Activated gamma-delta T cell (primary cell): ENCODE results near the gene TCFL5.

ENCODE experiments used
- DNase-seq: peaks from one replicate; lab custom pipeline; 2025; lab: John Stamatoyannopoulos, UW
- total RNA-seq, 2 donors: gene quantifications; one replicate each; lab custom pipeline; 2026; lab: John Stamatoyannopoulos, UW

The TCFL5 gene
- total RNA-seq: 22.3 to 30.1 reads per million in 2 donors

- DNase-seq: peak; percentile 93
These were observed at the start of gene TCFL5 for GRCh38 chr20:62861726-62862336. Gene TCFL5, minus strand, starts transcription at chr20:62861822. Its CDS starts 152 bp downstream, at chr20:62861670.

- DNase-seq: no peak
These were observed 49.3 kb upstream of the TCFL5 start for GRCh38 chr20:62910777-62911497.

- DNase-seq: no peak
These were observed 48.7 kb upstream of the TCFL5 start for GRCh38 chr20:62910217-62910766.

DNA sequence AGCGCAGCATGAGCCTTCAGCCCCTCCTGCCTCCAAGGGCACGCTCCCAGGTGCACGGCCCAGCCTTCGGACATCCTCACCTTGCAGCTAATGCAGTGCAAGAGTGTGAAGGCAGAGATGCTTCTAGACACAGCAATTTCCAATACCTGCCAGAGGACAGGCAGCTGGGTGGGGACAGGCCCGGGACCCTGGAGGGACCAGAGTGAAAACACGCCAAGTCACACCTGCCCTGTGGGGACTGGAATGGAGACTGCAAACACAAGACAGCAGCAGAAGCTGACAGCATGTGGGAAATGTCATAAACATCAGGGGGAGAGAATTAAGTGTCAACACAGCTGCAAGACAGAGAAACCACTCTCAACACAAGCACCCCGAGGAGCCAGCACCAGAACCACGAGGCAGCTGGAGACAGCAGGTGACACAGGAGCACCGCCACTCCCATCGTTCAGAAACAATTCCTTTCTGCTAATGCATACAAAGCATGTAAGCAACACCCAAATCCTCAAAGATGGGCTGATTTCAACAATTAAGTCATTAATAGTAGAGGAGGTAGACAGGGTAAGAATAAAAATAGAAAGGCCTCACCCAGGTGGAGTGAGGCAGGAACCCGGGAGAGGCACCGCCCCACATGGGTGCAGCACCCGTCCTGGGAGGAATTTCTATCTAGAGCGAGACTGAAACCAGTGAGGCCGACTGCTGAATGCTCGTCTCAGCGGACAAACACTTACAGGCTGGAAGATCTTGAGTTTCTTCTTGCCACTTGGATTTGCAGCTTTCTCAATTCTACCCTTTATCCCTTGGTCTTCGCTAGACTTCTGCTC is 47.6 kb upstream of the TCFL5 start:
- DNase-seq: no peak

GRCh38 chr20:62907384-62908317 is 46.0 kb upstream of the TCFL5 start:
- DNase-seq: no peak

DNA sequence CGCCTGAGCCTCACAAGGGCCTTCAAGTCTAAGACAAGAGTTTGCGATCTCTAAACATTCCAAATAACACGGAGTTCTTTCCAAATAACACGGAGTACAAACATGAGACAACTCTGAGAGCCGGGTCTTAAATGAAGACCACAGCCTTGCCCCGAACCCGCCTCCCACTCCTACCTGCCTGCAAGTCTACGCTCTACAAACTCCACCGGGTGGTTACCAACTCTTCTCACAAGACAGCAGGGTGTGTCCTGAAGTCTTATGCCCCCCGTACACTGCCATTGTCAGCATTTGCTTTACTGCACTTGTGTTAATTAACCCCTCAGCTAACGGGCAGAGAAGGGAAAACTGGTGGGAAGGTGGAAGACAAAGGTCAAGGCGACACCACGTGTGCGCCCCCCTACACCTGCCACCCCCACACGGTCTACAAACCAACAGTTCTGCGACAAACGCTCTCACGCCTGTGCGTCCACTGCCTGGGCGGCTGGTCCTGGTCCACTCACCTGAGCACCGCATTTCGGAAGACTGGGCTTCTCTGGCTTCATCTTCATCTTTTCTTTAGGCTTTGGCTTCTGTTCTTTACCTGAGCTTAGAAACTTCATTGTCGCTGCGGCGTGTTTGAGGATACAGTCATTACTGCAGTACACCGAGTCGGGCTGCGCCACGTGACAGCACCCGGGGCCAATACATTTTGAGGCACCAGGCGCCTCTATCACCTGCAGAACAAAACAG is 45.2 kb upstream of the TCFL5 start:
- DNase-seq: no peak

DNA sequence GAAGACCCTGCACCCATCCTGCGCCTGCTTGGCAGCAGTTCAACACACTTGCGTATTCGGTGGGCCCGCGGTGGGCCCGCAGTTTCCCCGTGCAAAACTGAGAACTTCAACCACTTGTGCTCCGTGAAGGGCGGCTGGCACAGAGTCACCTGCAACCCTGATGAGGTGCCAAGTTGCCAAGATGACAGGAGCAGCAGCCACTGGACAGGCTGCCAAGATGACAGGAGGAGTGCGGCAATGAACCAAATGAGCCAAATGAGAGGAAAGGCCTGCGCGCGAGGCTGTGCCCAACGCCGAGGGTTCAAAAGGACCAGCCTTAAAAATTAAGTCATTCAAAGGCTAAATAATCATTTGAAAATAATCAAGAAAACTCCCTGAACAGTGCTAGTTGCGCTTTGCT is 44.6 kb upstream of the TCFL5 start:
- DNase-seq: no peak

GRCh38 chr20:62905536-62906117 is 44.0 kb upstream of the TCFL5 start:
- no peak for DNase-seq

- no peak for DNase-seq
These were observed 41.4 kb upstream of the TCFL5 start for GRCh38 chr20:62902926-62903615.

DNA sequence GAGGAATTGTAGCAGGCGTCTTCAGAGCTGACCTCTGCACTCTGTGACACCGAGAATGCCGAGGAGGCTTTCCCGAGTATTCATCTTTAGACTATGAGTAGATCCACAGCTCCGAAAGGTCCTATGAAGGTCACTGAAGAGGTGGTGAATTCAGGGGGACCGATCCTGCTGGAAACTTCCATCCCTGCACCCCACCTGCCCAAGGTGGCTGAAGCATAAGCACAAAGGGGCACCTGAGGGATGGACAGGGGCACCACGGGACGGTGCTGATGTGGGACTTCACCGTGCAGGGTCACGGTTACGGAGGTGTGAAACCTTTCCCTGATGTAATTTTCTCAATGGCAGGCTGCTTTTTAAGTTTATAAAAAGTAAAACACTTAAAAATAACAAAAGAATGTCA is 40.3 kb upstream of the TCFL5 start:
- no peak for DNase-seq

- no peak for DNase-seq
These were observed 39.3 kb upstream of the TCFL5 start for GRCh38 chr20:62900692-62901584.

DNA sequence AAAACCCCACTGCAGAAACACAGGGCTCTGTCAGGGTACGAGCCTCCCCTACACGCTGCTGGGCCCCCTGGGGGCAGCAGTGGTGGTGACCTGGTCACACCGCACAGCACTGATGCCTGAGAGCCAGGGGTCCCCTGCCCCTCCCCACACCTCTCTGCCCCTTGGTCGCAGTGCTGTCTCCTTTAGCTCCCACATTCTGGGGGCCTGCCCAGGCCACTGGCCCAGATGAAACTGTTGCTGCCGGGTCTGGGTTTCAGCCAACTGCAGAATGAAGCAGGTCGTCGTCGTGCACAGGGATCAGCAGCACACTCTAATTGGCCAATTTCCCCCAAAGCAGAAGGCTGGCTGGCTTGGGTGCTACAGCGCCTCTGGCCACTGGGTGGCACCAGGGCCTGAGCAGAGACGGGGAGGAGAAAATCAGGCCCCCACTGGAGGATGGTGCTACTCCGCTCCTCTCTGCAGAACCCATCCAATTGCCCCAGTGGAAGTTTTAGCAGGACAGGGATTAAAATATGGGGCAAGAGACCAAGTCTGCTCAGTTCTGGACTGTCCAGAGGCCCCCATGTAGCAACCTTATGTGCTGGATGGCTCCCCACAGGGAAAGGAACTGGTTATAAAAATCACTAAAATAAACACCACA is 38.5 kb upstream of the TCFL5 start:
- DNase-seq: peak; percentile 38

DNA sequence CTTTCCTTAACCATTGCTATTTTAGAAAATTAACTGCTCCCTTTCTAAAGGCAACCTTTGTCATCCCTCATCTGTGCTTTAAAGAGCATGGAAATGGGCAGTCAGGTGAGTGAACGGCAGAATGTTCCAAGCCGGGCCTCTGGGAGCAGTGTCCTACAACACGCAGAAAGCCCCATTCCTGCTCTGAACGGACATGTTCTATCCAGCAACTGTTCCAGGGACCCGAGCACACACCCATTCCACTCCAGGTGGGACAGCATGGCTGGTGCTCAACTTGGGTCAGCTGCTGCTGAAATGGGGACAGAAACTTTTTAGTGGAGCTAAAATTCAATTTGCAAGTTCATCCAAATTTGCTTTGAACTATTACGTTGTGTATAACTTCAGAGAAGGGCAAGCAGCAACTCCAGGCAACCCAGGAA is 38.0 kb upstream of the TCFL5 start:
- DNase-seq: no peak

GRCh38 chr20:62898970-62899632 is 37.5 kb upstream of the TCFL5 start:
- no peak for DNase-seq

DNA sequence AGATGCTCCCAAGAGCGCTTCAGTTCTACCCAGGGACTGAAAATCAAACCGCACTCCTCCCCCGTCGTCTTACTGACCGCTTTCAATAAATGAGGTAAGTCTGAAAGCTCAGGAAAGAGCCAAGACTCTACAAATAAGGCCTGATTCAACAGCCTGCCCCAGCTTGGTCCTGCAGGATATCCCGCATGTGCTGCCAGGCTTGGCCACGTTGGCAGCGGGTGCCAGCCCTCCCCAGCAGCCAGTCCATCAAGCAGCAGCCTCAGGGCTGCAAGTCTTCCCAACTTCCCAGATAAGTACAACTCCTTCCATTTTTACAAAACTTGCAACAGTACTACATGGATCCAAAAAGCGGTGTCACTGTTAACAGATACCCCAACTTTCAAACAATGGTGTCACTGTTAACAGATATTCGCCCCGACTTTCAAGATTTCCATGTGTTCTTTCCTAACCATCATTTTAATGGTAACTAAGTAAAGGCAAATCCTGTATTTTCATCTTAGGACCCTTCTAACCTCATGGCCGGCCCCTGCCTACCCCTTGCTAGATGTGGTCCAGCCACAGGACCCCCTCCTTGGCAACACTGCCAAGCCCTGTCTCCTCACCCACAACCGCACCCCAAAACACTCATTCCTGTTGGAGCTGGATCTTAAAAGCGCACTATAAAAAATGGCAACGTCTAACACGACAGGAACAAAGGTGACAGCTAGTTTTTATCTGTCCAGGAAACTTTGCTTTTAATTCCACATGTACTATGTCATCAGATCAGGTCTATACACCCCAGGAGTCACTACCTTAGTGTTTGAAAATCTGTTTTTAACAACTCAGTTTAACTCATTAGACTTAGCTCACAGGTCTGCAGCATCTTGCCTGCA is 36.7 kb upstream of the TCFL5 start:
- no peak for DNase-seq

DNA sequence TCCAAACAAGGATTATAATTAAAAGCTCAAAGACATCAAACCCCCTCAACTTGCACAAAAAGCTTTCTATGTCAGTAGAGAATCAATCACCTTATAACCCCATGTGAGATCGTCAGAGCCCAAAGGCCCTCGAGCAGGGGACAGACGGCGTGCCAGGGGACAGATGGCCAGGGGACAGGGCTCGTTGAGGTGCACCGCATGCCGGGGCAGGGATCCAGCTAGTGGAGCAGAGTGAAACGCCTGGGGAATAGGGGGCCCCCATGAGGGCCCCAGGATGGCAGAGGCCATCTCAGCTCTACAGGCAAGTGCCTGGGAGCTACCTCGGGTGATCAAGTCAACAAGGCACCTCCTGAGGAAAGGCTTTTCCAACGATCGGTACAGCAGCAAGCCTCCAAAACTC is 36.0 kb upstream of the TCFL5 start:
- DNase-seq: no peak

DNA sequence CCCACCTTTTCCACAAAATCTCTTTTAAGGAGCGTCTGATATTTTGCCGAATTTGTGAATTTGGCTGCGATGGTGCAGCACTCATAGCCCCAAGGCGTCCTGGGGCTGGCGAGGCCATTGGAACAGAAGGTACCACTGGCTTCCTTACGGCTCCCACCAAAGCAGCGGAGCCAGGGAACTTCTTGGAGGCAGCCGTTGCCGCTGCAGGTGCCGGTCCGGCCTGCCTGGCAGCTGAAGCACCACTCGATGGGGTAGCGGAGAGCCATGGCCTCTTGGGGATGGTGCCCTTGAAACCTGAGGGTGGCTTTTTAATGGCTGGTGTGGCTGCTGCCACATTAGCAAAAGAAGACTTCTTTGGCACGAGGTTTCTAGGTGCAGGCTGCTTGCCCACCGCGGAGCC is 34.9 kb upstream of the TCFL5 start:
- DNase-seq: no peak
